Measurements from ENCODE around the gene DDX54.
"Not testable (repeated sequence)": the region's sequence is repeated elsewhere in the genome, so short reads cannot be mapped to it uniquely, and the experiment has no call there.

Gene DDX54

DNA sequence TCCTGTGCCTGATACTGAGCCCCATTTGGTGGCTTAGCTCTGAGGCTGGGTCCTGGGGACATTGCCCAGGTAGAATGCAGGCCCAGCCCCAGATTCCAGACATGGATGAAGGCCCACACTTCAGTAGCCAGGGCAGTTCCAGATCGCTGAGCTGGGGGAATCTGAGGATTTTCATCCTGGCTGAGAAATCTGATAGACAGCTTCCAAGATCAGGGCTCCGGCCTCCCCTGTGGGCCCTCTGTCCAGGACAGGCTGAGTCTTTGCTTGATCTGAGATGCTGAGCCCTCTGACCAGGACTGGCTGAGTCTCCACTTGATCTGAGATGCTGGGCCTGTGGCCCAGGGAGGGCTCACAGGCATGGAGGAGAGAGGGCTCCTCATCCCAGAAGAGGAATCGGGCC, 46.5 kb downstream of the DDX54 start:
- DNase-seq, result no peak

DNA sequence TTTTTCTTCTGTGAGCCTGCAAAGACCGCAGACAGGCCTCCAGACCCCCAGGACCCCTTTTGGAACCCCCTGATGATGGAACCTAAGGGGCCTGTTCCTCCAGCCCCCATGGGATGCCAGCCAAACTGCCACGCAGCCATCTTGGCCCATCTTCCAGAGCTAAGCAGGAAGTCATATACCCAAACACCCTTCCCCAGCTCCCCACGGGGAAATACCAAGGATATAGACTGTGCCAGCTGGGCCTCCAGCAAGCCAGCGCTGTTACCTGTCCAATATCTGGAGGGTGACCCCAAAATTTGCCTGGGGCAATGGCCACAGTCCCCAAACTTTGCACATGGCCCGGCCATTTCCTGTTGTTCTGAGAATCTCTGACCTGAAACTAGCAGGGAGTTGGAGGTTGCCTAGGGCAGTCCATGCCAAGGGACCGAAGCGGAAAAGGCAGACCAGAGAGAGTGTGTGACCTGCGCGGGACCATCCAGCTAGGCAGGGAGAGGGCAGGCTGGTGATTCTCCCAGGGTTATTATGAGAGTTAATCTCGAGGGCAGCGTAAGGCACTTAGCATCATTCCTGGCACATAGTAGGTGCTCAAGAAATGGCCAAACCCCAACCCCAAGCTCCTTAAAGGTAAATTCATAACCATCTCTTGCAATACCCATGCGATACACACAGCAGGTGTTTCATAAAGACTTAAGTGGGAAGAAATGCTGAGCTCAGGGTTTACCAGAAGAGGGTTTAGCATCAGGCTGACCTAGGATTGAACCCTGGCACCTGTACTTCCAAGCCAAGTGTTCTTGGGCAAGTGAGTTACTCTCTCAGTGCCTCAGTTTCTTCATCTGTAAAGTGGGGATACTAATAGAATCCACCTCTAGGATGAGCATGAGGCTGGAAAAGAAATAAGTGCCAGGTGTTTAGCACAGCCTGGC, 47.2 kb downstream of the DDX54 start:
- no peak for DNase-seq

DNA sequence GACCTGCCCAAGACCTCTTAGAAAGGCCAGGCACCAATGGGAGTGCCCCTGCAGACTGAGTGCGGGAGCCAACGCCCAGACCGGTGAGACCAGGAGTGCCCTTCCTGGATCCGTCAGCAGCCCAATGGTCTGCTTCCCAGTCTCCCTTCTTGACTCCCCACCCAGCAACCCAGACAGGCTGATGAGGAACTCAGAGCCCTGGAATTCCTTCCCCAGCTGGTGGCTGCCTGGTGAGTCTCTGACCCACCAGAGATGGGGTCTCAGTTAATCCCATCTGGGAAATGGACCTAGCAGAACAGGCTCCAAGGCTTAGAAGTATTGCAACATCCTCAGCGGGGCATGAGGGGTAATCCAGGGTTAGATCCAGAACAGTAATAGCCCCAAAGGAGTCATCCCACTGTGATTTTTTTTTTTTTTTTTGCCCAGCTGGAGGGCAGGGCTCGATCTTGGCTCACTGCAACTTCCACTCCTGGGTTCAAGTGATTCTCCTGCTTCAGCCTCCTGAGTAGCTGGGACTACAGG, 48.2 kb downstream of the DDX54 start:
- DNase-seq, result no peak

DNA sequence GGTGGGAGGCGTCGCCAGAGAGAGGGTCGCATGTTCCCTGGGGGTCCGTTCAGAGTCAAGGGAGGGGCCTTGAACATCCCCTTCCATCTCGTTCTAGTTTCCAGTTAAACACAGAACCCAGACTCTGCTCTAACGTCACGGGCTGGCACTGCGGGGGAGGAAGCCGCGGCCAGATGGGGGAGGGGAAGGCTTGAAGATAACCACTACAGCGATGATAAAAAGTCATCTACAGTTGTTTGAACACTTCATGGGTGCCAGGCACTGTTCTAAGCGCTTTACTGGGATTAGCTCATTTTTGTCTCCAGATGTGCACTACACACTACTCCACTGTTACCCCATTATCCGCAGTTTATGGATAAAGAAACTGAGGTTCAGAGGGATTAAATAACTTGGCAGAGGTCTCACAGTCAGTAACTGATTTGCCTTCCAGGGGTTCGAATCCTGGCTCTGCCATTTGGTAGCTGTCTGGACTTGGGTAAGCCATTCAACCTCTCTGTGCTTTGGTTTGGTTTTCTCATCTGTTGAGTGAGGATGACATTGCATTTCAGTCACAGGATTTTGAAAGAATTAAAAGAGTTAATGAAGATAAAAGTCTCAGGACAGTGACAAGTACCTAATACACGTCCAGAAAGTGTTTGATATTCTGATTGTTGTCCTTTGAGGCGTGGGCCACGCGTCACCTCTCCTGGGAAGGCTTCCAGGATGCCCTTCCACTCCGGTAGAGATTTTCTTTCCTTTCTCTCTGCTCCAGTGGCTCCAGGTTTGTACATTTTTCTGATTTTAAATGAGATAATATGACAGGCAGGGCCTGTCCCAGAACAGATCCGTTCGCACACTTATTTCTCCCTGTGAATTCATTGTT, 48.9 kb downstream of the DDX54 start:
- DNase-seq, result no peak

DNA sequence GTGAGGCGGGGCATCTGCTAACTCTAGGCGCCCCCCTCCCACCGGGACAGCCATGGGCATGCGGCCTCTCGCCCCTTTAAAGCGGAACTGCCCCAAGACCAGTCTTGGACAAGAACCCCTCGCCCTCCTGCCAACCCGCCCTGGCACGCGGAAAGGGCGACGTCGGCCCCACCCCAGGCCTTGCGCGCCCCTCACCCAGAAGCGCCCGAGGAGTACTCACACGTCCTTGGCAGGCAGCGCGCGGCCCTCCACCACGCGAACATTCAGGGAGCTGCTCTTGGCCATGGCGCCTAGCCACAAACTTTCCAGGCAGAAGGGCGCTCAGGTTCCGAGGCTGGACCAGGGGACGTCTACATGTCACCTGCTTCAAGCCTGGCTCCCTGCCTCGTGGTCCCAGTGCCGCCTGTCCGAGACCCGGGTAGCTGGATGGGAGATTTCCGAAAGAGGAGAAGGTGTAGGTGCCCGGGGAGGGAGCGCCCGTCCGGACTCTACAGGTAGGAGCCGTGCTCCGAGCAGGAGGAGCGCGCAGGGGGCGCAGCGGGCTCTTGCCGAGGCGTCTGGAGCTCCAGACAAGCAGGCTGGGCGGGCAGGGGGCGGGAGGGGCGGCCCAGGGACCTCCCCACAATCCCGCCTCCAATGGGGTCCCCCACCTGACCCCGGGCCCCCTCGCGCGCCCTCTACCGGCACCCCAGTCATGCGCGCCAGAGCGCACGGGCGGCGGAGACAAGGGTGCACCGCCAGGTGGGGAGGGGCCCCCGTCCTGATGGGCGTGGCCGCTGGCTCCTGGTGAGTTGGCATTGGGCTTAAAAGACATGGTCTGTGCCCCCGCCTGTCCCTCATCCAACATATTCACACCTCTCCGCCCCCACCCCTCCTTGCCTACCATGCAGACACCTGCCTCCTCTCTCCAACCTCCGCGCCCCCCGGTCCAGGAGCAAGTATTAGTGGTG, 49.8 kb downstream of the DDX54 start, which contains the start of gene RASAL1:
RASAL1 (minus strand) TSS at position 584 of the 950 bp plus-strand sequence; CDS start at position 285, 299 bp downstream.
- no peak for DNase-seq

DNA sequence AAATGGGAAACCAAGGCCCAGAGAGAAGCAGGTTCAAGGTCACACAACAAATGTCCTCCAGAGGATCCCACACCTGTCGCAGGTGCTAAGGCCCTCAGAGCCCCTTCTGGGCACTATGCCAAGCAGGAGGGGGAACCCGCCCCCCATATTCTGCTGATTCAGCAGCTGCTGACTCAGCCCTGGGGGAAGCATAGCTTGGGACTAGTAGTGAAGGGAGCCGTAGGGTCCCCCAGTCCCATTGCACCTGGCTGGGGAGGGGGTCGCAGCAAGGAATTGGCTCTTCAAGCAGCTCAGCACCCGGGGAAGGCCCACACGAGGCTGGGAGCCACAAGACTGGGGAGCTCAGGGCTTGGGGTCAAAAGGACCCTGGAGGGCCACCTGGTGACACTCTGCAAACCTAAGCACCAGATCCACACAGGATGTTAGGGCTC, 50.7 kb downstream of the DDX54 start:
- DNase-seq, result no peak

DNA sequence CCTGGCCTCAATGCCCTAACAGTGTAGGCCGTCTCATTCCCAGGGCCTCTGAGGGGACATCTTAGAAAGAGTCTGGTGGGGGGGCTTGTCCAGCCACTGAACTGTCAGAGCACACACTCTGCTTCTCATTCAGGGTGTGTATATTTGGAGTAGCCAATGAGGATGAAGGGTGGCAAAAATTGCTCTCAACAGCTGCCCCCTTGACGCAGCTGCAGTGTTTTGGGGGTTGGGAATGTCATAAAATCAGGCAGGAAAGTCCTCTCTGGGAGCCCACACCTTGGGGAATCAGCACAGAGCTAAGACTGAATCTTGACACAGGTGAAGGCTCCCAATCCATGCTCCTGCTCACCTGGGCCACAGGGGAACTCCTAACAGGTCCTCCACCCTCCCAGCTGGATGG, 51.2 kb downstream of the DDX54 start:
- no peak for DNase-seq

DNA sequence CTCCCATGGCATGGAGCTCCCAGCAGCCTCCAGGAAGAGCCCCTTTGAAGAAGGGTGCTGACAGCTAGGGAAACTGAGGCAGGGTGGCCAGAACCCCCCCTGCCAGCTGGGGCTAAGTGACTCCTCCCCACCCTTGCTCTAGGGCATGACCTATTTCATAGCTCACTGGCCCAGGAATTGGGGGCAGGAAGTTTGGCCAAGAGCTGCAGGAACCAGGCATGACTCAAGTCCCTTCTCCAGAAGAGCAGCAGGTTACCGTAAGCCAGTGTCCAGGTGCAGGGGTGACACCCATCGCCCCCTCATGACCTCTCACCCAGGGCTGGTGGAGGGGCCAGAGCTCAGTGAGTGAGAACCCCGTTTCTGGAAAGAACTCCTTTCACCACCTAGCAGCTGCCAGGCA, 51.6 kb downstream of the DDX54 start:
- no peak for DNase-seq

DNA sequence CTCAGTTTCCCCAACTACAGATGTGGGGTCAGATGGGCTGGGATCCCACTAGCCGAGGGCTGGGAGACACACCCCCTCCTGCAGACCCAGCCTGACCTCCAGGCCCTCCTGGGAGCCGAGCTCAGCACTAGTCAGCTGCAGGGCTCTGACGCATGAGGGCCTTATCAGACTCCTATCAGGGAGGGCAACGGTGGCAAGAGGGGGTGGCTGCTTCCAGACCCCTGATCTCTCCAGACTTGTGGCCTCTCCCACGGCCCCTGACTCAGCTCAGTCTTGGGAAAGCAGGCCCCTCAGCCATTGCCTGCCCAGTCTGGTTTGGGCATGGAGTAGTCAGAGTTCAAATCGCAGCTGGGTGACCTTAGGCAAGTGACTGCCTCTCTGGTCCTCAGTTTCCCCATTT, 52.2 kb downstream of the DDX54 start:
- DNase-seq, result no peak

DNA sequence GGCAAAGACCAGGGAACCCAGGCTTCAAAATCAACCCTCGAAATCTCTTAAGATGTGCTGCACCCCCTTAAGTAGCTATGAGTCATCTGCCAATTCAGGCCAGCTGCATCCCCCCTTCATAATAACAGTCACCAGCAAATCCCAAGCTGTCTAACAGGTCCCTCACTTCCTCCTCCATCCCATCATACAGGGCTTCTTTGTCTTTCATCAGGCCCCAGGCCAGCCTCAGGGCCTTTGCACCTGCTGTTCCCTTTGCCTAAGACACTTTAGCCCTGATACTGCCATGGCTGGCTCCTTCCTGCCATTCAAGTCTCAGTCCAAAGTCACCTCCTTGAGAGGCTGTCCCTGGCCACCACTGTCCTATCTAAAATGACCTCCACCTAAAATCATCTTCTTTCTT, 53.7 kb downstream of the DDX54 start:
- no peak for DNase-seq

DNA sequence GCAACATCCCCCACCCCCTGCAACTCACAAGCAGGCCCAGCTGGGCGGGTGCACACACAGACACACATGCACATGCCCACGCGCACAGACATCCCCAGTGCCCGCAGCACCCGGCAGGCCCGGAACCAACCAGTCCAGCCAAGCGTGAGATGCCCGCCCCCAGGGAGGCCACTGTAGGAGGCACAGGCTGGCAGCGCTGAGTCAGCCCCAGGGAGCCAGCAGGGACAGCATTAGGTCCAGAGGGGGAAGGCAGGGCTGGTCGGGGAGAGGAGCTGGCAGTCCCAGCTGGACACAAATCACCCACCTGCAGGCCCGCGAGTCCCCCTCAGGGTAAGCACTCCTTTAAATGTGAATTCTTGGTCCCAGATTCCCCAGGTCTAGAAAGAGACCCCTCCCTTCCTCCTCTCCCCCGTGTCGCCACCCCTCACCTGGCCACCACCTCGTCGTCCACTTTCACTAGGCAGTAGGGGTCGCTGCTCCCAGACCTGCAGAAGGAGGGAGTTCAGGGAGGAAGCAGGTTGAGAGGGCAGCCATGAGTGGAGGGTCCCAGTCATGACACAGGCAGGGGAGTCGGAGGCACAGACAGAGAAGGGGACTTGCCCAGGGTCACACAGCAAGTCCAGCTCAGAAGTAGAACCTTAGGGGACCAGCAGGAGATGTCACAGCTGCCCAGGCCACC, 54.7 kb downstream of the DDX54 start:
- DNase-seq, result no peak

DNA sequence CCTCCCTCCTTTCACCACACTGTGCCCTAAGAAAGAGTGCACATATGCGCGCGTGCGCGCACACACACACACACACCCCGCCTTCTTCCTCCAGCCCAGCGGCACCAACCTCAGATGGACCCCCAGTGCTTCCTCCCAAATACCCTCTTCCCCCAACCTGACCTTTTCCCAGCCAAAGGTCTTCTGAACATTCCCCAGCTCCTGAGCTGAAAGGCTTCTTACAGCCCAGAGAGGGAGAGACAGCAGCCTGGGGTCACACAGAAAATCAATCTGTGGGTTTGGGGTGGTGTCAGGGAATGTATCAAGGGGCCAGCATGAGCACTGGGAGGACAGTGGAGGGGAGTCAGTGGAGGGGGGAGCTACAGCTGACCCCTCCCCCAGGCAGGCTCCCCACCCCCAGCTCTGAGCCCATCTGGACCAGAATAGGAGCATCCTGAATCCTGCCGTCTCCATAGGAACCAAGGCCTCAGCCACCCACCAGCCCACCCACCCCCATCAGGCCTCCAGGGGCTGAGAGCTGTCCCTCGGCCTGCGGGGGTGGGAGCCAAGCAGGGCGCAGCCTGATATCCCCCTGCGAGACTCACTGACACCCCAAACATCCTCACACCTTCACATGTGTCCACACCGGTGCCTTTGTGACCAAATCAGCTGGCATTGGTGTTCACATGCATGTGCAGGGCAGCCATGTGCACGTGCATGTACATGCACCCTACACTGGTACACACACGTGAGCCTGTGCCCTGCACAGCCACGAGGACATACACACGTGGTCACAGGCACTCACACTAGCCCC, 55.4 kb downstream of the DDX54 start:
- DNase-seq, result no peak

DNA sequence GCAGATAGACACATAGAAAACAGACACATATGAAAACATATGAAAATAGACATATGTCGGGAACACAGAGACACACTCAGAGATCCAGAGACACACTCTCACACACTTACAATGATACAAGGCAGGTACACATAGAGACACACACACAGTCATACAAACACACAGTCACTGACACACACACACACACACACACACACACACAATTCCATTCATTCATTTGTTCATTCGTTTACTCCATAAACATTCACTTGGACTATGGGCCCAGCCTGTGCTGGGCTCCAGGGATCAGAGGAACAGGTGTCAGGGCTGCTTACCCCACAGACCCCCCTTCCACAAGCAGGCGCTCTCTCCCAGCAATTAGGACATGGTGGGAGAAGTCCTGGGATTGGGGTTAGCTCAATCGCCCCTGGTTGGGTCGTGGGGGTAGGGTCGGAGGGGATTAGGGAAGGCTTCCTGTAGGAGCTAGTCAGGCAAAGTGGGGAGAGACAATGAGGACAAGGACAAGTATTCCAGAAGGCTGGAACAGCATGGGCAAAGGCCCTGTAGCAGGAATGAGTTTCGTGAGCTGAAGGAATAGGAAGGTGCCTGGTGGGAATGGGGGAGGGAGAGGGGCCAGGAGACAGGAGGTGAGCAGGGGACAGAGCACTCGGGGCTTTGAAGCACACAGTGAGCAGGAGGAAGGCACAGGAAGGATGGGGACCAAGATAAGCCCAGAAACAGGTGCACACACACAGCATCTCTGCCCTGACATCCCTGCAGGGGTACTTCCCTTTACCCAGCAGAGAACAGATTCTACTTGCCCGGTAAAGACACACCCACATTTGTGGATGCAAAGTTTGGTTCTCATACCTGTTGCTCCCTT, 56.2 kb downstream of the DDX54 start:
- DNase-seq, result no peak

DNA sequence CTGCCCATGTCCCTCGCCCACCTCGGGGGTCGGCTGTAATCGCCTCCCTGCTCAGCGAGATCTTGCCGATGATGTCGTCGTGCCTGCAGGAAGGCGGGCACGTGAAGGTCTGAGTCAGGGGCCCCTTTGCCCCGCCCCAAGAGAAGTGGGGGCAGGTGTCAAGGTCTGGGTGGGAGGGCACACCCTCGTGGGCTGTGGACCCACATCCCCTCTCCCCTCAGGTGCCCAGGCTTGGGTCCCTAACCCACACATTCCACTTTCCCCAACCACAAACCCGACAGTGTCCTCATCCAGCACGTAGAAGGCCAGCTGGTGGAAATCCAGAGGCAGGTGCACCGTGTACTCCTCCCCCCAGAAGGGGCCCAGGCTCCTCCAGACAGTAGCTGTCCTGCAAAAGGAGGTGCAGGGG, 57.5 kb downstream of the DDX54 start:
- DNase-seq, result no peak

DNA sequence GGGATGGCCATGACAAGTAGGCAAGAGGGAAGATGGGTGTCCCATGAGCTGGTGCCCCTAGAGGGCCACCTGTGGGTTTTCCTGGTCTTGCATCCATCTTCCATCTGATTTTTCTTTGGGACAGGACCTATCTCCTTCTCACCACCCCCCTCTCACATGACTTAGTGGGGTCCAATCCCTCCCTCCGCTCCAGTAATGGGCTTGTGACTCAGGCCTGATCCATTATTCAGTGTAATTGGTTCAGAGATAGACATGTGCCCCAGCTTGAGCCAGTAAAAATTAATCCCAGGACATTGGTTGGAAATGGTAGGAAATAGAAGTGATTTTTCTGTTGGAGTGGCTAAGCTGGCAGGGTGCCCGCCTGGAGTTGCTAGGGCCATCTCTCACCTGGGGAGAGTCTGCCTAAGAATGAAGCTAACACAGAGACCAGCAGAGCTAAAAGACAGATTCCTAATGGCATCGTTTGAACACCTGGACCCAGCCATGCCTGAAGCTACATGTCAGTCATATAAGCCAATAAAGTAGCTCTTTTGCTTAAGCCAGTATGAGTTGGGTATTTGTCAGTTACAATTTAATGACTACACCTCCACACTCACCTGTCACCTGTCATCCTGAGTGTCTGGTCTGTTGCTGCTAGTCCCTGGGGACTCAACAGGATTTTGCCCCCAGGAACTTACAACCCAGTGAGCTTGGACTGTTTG, 64.5 kb downstream of the DDX54 start:
- DNase-seq, result no peak

DNA sequence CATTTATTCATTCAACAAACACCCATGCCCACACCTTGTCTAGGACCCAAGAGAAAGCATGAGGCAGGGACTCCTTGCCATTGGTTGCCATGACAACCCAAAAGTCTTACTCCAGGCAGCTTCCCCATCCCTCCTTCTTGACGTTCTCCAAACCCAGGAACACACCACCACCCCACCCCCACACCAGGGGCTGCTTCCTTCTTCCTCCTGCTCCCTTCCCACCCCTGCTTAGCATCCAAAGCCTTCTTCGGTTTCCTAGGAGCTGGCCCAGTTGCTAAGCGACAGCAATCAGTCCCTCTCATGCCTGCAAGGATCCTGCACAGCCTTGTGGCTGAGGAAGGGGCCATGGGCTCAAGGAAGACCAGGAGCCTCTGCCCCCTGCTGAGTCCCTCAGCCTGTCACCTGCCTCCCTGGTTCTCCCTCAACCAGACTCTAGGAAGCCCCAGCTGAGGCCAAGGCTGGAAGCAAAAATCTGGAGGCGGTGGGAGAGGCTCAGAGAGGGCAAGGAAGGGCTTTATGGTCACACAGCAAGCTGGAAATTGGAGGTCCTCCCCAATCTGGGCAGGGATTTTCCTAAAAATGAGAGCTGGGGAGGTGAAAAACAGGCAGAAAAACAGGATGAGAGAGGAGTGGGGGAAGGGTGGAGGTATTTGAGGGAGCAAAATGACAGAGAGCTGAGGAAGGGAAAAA, 65.2 kb downstream of the DDX54 start:
- no peak for DNase-seq

DNA sequence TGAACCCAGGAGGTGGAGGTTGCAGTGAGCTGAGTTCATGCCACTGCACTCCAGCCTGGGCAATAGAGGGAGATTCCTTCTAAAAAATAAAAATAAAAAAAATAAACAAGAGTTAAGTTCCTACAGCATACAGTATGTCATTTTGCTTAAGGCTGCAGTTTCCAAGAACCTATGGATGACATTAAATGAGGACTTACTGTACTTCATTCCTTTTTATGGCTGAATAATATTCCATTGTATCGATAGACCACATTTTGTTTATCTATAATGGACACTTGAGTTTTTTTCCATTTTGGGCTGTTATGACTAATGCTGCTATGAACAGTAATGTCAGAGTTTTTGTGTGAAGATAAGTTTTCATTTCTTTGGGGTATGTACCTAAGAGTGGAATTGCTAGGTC, 67.1 kb downstream of the DDX54 start:
- DNase-seq, result no peak

DNA sequence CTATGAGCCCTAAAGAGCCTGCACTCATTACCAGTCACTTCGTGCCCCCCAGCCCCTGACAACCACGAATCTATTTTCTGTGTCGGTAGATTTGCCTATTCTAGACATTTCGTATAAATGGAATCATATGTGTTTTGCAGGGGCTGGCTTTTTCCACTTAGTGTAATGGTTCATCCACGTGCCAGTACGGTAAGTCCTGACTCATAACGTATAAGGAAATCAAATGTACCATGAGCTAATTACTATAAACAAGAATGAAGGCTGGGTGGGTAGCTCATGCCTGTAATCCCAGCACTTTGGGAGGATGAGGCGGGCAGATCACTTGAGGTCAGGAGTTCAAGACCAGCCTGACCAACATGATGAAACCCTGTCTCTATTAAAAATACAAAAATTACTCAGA, 67.6 kb downstream of the DDX54 start:
- not testable (repeated sequence) for DNase-seq
